AG09319 (cell line): ENCODE measurements around the gene PAPPA.

Source experiments
- DNase-seq: peaks from one replicate; pipeline ENCODE4 v3.0.0-alpha.2; 2010; ENCODE audit warnings: low read depth; ENCODE audit errors: extremely low read depth
- CTCF ChIP-seq: IDR thresholded peaks from 2 replicates; pipeline ENCODE4 v1.5.1; 2011; ENCODE audit warnings: low read depth, mild to moderate bottlenecking, inconsistent platforms, low read length, moderate library complexity

Gene PAPPA

GRCh38 chr9:116334546-116335150 lies 181.1 kb downstream of the PAPPA start:
- DNase-seq = no peak
- TF ChIP-seq CTCF = no peak

- TF ChIP-seq CTCF = no peak
- no peak for DNase-seq
These were observed 181.8 kb downstream of the PAPPA start for GRCh38 chr9:116335392-116335791.

DNA sequence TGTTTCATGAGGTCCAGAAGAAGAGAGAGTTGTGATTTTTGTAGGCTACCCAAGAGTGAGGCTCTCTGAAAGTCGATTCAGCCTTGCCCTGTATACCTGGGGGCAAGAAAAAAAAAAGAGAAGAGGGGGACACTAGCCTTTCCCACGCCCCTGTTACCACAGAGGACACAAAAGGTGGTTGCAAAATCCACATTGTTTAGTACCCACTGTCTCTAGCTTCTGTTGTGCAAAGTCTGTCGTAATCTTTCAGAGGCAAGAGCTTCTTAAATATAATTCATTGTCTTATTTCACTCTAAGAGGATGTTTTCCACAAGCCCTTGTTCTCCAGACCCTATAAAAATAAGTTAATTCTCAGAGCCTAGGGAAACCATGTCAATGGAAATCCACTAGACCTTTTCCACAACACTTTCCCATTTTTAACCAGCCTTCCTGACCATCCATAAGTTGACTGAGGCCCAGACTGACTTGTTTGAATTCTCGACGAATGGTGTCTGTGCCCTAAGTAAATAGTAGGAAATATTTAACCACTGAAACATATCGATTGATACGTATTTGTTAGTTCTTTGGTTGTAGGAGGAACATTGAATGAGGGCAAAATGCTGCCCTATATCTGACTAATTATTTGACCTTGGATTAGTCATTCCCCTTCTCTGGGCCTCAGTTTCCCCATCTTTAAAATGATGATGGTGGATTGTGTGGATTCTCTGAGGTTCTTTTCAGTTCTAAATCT lies 182.7 kb downstream of the PAPPA start:
- TF ChIP-seq CTCF = no peak

GRCh38 chr9:116337015-116337414 lies 183.4 kb downstream of the PAPPA start:
- no peak for TF ChIP-seq CTCF
- no peak for DNase-seq

More for the DNA sequence above, 182.7 kb downstream of the PAPPA start:
- no peak for DNase-seq

DNA sequence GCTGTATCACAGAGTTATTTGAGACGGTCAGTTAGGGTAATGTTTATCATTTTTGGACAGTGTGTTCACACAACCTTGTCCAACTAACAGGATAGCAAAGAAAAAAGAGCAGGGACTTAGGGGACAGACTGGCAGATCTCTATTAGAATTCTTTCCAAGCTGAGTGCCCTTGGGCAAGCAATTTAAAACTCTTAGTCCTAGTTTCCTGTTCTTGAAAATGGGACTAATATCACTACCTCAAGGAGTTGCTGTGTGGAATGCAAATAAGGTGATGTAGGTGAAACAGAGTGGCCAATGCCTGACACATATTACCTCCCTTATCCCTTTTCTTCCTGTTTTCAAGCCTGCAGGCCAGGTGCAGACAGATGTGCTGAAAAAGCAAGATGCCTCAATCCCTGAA lies 186.7 kb downstream of the PAPPA start:
- no peak for DNase-seq
- no peak for TF ChIP-seq CTCF

DNA sequence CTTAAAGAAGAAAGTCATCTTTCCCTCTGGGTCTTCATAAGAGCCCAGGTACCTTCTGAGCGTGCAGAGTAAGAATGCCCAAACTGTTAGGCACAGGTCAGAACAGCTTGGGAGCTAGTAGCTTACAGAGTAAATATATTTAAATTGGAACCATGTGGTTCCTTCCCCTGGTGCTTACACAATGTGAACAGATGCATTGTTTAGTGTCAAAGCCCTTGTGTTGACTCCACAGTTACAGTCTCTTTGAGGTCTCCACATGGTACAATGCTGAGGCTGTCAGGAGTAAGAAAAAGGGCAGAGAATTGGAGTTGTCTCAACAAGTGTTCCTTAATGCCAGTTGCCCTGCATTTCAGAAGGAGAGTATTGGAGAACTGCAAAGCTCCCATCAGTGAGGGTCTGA lies 188.5 kb downstream of the PAPPA start:
- TF ChIP-seq CTCF = no peak
- DNase-seq = no peak

GRCh38 chr9:116342941-116343340 lies 189.3 kb downstream of the PAPPA start:
- no peak for TF ChIP-seq CTCF
- DNase-seq = no peak
